H1 (cell line): ENCODE results near the gene FGF12. TPM values are rescaled to one million over a fixed set of nuclear protein-coding genes. Genes with fewer than 3 reads are reported as not detected.

ENCODE experiments used
- CTCF ChIA-PET: fragments of 300-600 bp; sonication (Branson Sonifier 250); formaldehyde crosslinking; loops from one replicate; lab custom pipeline; 2021; ENCODE audit not compliant: partially characterized antibody; lab: Charles Lee
- POLR2A ChIA-PET: fragments of 300-600 bp; sonication (Branson Sonifier 250); formaldehyde crosslinking; loops from one replicate; lab custom pipeline; 2021; ENCODE audit warnings: inconsistent platforms; ENCODE audit not compliant: partially characterized antibody; lab: Charles Lee
- DNase-seq, 2 experiments: peaks; one replicate each; pipeline versions ENCODE4 v3.0.0 to v3.0.0-alpha.2; 2010 to 2022; ENCODE audit warnings: low spot score in 2 of 2, low read depth in 1 of 2, mixed read lengths in 1 of 2
- FAIRE-seq: peaks from 2 replicates; lab custom pipeline; 2011; peaks lifted over from hg19 to GRCh38; lab: Jason Lieb, UNC
- H2AFZ ChIP-seq: 2 replicates; pipeline ENCODE4 v1.8.1; 2012; ENCODE audit warnings: low read length, inconsistent platforms
- H2AK5ac ChIP-seq: 2 replicates; pipeline ENCODE4 v1.6.1; 2013; ENCODE audit warnings: low read depth, low read length
- H2BK120ac ChIP-seq: replicated peaks from 2 replicates; pipeline ENCODE3; 2013; ENCODE audit warnings: low read depth, low read length, inconsistent platforms
- H2BK12ac ChIP-seq: 2 replicates; pipeline ENCODE4 v1.6.1; 2013; ENCODE audit warnings: low read depth, low read length
- H2BK15ac ChIP-seq: 2 replicates; pipeline ENCODE4 v1.6.1; 2013; ENCODE audit warnings: low read length
- H2BK20ac ChIP-seq: 2 replicates; pipeline ENCODE4 v1.6.1; 2013; ENCODE audit warnings: low read length
- H2BK5ac ChIP-seq: 2 replicates; pipeline ENCODE4 v1.6.1; 2013; ENCODE audit warnings: low read depth, low read length
- H3K14ac ChIP-seq: 2 replicates; pipeline ENCODE4 v1.6.1; 2013; ENCODE audit warnings: inconsistent platforms; ENCODE audit not compliant: insufficient read length
- H3K18ac ChIP-seq: 2 replicates; pipeline ENCODE4 v1.6.1; 2013; ENCODE audit warnings: low read length; ENCODE audit errors: extremely low read depth
- H3K23ac ChIP-seq: 2 replicates; pipeline ENCODE4 v1.6.1; 2013; ENCODE audit warnings: inconsistent platforms; ENCODE audit not compliant: insufficient read length
- H3K23me2 ChIP-seq: 2 replicates; pipeline ENCODE4 v1.6.1; 2013; ENCODE audit warnings: low read depth, low read length
- H3K27ac ChIP-seq: 2 replicates; pipeline ENCODE4 v1.6.1; 2011; ENCODE audit warnings: low read depth, low read length, inconsistent platforms
- H3K27me3 ChIP-seq, 4 experiments: replicated peaks in 1 of 4; 1 replicate in 1 of 4; 2 replicates in 3 of 4; pipeline versions ENCODE4 v1.6.1 to v1.8.1; 2011 to 2013; ENCODE audit warnings: low read length in 3 of 4, mild to moderate bottlenecking in 3 of 4, inconsistent platforms in 2 of 4, mixed read lengths in 2 of 4, moderate library complexity in 1 of 4; ENCODE audit not compliant: control insufficient read depth in 3 of 4, insufficient read depth in 3 of 4; ENCODE audit errors: extremely low read depth in 1 of 4
- H3K36me3 ChIP-seq, 4 experiments: 2 replicates each; pipeline versions ENCODE4 v1.6.1 to v1.8.1; 2011 to 2013; ENCODE audit warnings: mild to moderate bottlenecking in 4 of 4, low read length in 3 of 4, moderate library complexity in 2 of 4, control low read depth in 1 of 4, inconsistent platforms in 1 of 4; ENCODE audit not compliant: insufficient read depth in 4 of 4, control insufficient read depth in 2 of 4
- H3K4ac ChIP-seq: replicated peaks from 2 replicates; pipeline ENCODE3; 2013; ENCODE audit warnings: low read length, low read depth, mixed read lengths, inconsistent platforms; ENCODE audit not compliant: insufficient read length
- H3K4me1 ChIP-seq, 4 experiments: replicated peaks in 1 of 4; 1 replicate in 1 of 4; 2 replicates in 3 of 4; pipeline versions ENCODE4 v1.6.1 to v1.8.1; 2011 to 2013; ENCODE audit warnings: low read length in 3 of 4, inconsistent platforms in 2 of 4, mixed read lengths in 1 of 4; ENCODE audit not compliant: insufficient read depth in 4 of 4, control insufficient read depth in 3 of 4
- H3K4me2 ChIP-seq, 2 experiments: 2 replicates each; pipeline versions ENCODE4 v1.6.1 to v1.8.1; 2011 to 2013; ENCODE audit warnings: low read depth in 2 of 2, low read length in 2 of 2, control low read depth in 1 of 2, inconsistent platforms in 1 of 2, mild to moderate bottlenecking in 1 of 2; ENCODE audit not compliant: insufficient read depth in 1 of 2
- H3K4me3 ChIP-seq, 4 experiments: fragments of 200-600, 300-600 bp in 1 of 4; sonication (generic), shearing (Covaris generic), sonication (Bioruptor Twin) in 1 of 4; 2 replicates each; pipeline versions ENCODE4 v1.5.1 to v1.8.1; 2011 to 2016; ENCODE audit warnings: low read length in 4 of 4, low read depth in 3 of 4, control low read depth in 2 of 4, inconsistent platforms in 2 of 4, mild to moderate bottlenecking in 2 of 4, mixed read lengths in 1 of 4, moderate library complexity in 1 of 4; ENCODE audit not compliant: insufficient read depth in 2 of 4; ENCODE audit errors: extremely low read depth in 1 of 4
- H3K56ac ChIP-seq: replicated peaks from 2 replicates; pipeline ENCODE3; 2013; ENCODE audit warnings: low read depth, mild to moderate bottlenecking, mixed read lengths, low read length, inconsistent platforms; ENCODE audit not compliant: insufficient read length
- H3K79me1 ChIP-seq: 2 replicates; pipeline ENCODE4 v1.6.1; 2013; ENCODE audit warnings: low read depth, low read length, control low read depth
- H3K79me2 ChIP-seq, 2 experiments: 2 replicates each; pipeline versions ENCODE4 v1.6.1 to v1.8.1; 2012 to 2013; ENCODE audit warnings: low read length in 2 of 2, mild to moderate bottlenecking in 2 of 2, inconsistent platforms in 1 of 2; ENCODE audit not compliant: insufficient read depth in 2 of 2, control insufficient read depth in 1 of 2
- H3K9ac ChIP-seq, 4 experiments: replicated peaks in 1 of 4; 1 replicate in 1 of 4; 2 replicates in 3 of 4; pipeline versions ENCODE4 v1.6.1 to v1.8.1; 2011 to 2013; ENCODE audit warnings: low read depth in 3 of 4, low read length in 3 of 4, control low read depth in 2 of 4, mild to moderate bottlenecking in 2 of 4, moderate library complexity in 2 of 4, inconsistent platforms in 1 of 4; ENCODE audit errors: extremely low read depth in 1 of 4
- H3K9me3 ChIP-seq, 2 experiments: 2 replicates each; pipeline versions ENCODE4 v1.6.1 to v1.8.1; 2012 to 2013; ENCODE audit warnings: mild to moderate bottlenecking in 2 of 2, moderate library complexity in 2 of 2, control low read depth in 1 of 2, inconsistent platforms in 1 of 2, low read depth in 1 of 2, low read length in 1 of 2, mixed read lengths in 1 of 2; ENCODE audit not compliant: insufficient read depth in 2 of 2
- H4K20me1 ChIP-seq, 2 experiments: replicated peaks in 1 of 2; 2 replicates each; pipeline versions ENCODE3 to v1.8.1; 2011 to 2013; ENCODE audit warnings: inconsistent platforms in 2 of 2, low read length in 2 of 2, mild to moderate bottlenecking in 1 of 2; ENCODE audit not compliant: insufficient read depth in 2 of 2, control insufficient read depth in 1 of 2
- H4K5ac ChIP-seq: 2 replicates; pipeline ENCODE4 v1.6.1; 2013; ENCODE audit warnings: low read length, low read depth, mixed read lengths, inconsistent platforms; ENCODE audit not compliant: insufficient read length
- H4K8ac ChIP-seq: 2 replicates; pipeline ENCODE4 v1.8.0; 2013; ENCODE audit warnings: mild to moderate bottlenecking, moderate library complexity, low read length, inconsistent platforms; ENCODE audit not compliant: insufficient read depth; ENCODE audit errors: extremely low read depth
- H4K91ac ChIP-seq: replicated peaks from 2 replicates; pipeline ENCODE3; 2013; ENCODE audit warnings: low read length, mixed read lengths, inconsistent platforms; ENCODE audit not compliant: insufficient read length
- ATF3 ChIP-seq: IDR thresholded peaks from 2 replicates; pipeline ENCODE4 v1.6.1; 2011; ENCODE audit warnings: low read depth, mild to moderate bottlenecking, low read length; ENCODE audit not compliant: insufficient read depth
- BCL11A ChIP-seq, 2 experiments: IDR thresholded peaks; one replicate each; pipeline ENCODE4 v1.6.1; 2011; ENCODE audit warnings: low read depth in 2 of 2, low read length in 2 of 2, mild to moderate bottlenecking in 2 of 2
- BRCA1 ChIP-seq: IDR thresholded peaks from 2 replicates; pipeline ENCODE4 v1.6.1; 2012; ENCODE audit warnings: low read depth, low read length, improper control_type of control experiment
- CTBP2 ChIP-seq: IDR thresholded peaks from 2 replicates; pipeline ENCODE4 v1.7.0; 2011; ENCODE audit warnings: borderline replicate concordance, mild to moderate bottlenecking, moderate library complexity, mixed read lengths, low read length; ENCODE audit not compliant: insufficient read depth, insufficient read length
- FOSL1 ChIP-seq: IDR thresholded peaks from 2 replicates; pipeline ENCODE4 v1.6.1; 2011; ENCODE audit warnings: mild to moderate bottlenecking, low read depth, low read length, moderate library complexity; ENCODE audit not compliant: insufficient read depth
- JUND ChIP-seq: IDR thresholded peaks from 2 replicates; pipeline ENCODE4 v1.6.1; 2011; ENCODE audit warnings: mild to moderate bottlenecking, improper control_type of control experiment, low read length
- NRF1 ChIP-seq: IDR thresholded peaks from 2 replicates; pipeline ENCODE4 v1.6.1; 2011; ENCODE audit warnings: mild to moderate bottlenecking, low read depth, low read length, improper control_type of control experiment
- POLR2AphosphoS5 ChIP-seq: IDR thresholded peaks from 2 replicates; pipeline ENCODE4 v1.6.1; 2011; ENCODE audit warnings: low read depth, low read length
- POU5F1 ChIP-seq: IDR thresholded peaks from 2 replicates; pipeline ENCODE4 v1.6.1; 2011; ENCODE audit warnings: low read depth, mild to moderate bottlenecking, low read length, moderate library complexity
- SIN3A ChIP-seq, 2 experiments: IDR thresholded peaks in 1 of 2; conservative IDR thresholded peaks in 1 of 2; 2 replicates each; pipeline ENCODE4 v1.6.1; 2011 to 2012; ENCODE audit warnings: low read length in 2 of 2, improper control_type of control experiment in 1 of 2, low read depth in 1 of 2, mild to moderate bottlenecking in 1 of 2
- SIRT6 ChIP-seq: IDR thresholded peaks from one replicate; pipeline ENCODE4 v1.7.1; 2012; ENCODE audit warnings: low read length, inconsistent platforms
- SP4 ChIP-seq: IDR thresholded peaks from 2 replicates; pipeline ENCODE4 v1.6.1; 2012; ENCODE audit warnings: low read length, inconsistent platforms
- polyA plus RNA-seq, 7 experiments: library from polyadenylated mRNA; depleted of rRNA in 3 of 7; stranded (reverse) in 5 of 7; unstranded in 2 of 7; fragments of >200 nt in 5 of 7; fragments of 200-250 nt in 2 of 7; gene quantifications; 1 replicate in 5 of 7; 2 replicates in 1 of 7; 4 replicates in 1 of 7; pipeline versions ENCODE4 v1.2.1 to v1.2.3, GENCODE V29; 2011 to 2013; ENCODE audit warnings: missing spikeins in 2 of 7, mixed read lengths in 2 of 7
- total RNA-seq: library from RNA; stranded (reverse); fragmentation: NEBNext Ultra II Directional; extraction: Animal tissue kit (Norgen Biotek cat#: 25700); gene quantifications from 2 replicates; pipeline ENCODE4 v1.2.1, GENCODE V29; 2021
- TF ChIP-seq, protein P1 (sequence below): IDR thresholded peaks from 2 replicates; pipeline ENCODE4 v1.6.1; 2012; ENCODE audit warnings: low read length, inconsistent platforms

FGF12 gene
- total and polyA plus RNA-seq, 2 of the 8 experiments (the other 6 are each of a cell fraction or from before 2014, with no cell fraction given), result 4.1 to 16.6 TPM

- Histone ChIP-seq H2BK120ac (no peak overlapping the region), H3K18ac (no peak overlapping the region), H3K23ac (no peak overlapping the region), H3K23me2 (no peaks in the 10 kb centered on the region), H3K14ac (no peak overlapping the region), H2BK15ac (no peak overlapping the region), H3K56ac (no peak overlapping the region), H4K20me1 (no peaks in the 10 kb centered on the region), H3K27me3 (no peaks in the 10 kb centered on the region), H3K79me2 (no peaks in the 10 kb centered on the region), H3K4ac (no peak overlapping the region), H4K8ac (no peak overlapping the region), H3K36me3 (no peaks in the 10 kb centered on the region), H3K4me3 (no peak overlapping the region), H3K79me1 (no peaks in the 10 kb centered on the region), H3K4me2 (no peak overlapping the region), H3K4me1 (no peaks in the 10 kb centered on the region), H4K91ac (no peak overlapping the region), H4K5ac (no peak overlapping the region), H2BK5ac (no peak overlapping the region), H2AK5ac (no peak overlapping the region), H3K27ac (no peak overlapping the region), H2BK12ac (no peak overlapping the region), H2BK20ac (no peak overlapping the region), H2AFZ (no peak overlapping the region), H3K9me3 (no peaks in the 10 kb centered on the region), H3K9ac (no peak overlapping the region)
- no peak for DNase-seq
- ChIA-PET CTCF (interaction anchor here (1.3 to 7.8 kb wide), 4 partner anchors 201 to 236 kb away, joined by 4 to 77 read pairs (median 26); no protein-coding TSS in a partner anchor), POLR2A (no interaction called here)
- no peak for FAIRE-seq
- TF ChIP-seq BRCA1 (no peak), SIRT6 (no peak), FOSL1 (no peak), BCL11A (IDR thresholded peaks at IDR 0.05; ENCODE audit: low read depth in 2 of 2, low read length in 2 of 2) (no peak), SP4 (no peak), POU5F1 (no peak), POLR2AphosphoS5 (no peak), JUND (no peak), SIN3A (conservative IDR thresholded peaks at IDR 0.05 in 1 of 2, IDR thresholded peaks at IDR 0.05 in 1 of 2; ENCODE audit: low read depth in 1 of 2, low read length in 2 of 2) (no peak), ATF3 (no peak), CTBP2 (no peak), NRF1 (no peak)
- TF ChIP-seq, protein P1, sequence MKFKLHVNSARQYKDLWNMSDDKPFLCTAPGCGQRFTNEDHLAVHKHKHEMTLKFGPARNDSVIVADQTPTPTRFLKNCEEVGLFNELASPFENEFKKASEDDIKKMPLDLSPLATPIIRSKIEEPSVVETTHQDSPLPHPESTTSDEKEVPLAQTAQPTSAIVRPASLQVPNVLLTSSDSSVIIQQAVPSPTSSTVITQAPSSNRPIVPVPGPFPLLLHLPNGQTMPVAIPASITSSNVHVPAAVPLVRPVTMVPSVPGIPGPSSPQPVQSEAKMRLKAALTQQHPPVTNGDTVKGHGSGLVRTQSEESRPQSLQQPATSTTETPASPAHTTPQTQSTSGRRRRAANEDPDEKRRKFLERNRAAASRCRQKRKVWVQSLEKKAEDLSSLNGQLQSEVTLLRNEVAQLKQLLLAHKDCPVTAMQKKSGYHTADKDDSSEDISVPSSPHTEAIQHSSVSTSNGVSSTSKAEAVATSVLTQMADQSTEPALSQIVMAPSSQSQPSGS, result no peak
Measured at GRCh38 chr3:192570315-192570714, 157.0 kb downstream of the FGF12 start.
